Measurements from ENCODE around the gene ITPKB.
A peak's percentile ranks its signal among the peaks of the same experiment; 100 is the strongest.

Gene ITPKB

DNA sequence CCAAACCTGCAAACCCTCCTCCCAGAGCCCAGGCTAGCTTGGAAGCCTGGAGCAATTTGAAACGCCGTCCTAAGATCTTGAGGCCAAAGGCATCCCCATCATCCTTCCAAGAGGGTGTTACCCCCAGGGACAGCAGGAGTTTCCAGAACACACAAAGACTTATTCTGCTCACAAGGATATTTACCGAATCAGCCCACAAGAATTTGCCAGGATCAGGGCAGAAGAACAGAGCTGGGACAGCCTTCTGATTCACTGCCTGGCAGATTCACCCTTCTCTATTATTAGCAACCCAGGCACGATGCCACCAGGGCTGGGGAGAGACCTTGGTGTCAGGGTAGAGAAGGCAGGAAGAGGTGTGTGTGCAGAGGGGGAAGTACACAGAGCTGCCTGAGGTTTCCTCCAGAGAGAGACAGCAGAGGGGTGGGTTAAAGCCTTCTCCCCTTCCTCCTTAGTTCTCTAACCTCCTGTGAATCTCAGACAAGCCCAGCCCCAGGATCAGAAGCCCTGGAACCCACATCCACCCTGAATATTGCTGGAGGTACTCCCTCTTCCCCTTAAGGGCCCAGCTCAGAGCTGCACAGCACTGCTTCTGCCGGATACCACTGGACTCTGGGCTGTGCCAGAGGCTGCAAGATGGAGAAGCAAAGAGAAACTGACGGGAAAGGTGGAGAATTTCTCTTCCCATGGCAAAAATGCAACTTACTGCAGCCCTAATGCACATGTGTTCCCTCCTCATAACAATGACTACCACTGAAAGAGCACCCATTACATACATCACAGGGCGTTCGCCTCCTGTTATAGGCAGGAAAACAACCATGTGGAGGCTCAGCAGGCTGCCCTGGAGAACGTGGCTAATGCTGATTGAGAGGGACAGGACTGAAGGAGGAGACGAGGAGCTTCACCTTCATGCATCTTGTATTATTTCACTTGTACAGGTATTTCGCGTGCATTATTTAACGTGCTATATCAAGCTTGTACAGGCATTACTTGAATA lies 61.8 kb downstream of the ITPKB start:
- TF ChIP-seq, protein P1, sequence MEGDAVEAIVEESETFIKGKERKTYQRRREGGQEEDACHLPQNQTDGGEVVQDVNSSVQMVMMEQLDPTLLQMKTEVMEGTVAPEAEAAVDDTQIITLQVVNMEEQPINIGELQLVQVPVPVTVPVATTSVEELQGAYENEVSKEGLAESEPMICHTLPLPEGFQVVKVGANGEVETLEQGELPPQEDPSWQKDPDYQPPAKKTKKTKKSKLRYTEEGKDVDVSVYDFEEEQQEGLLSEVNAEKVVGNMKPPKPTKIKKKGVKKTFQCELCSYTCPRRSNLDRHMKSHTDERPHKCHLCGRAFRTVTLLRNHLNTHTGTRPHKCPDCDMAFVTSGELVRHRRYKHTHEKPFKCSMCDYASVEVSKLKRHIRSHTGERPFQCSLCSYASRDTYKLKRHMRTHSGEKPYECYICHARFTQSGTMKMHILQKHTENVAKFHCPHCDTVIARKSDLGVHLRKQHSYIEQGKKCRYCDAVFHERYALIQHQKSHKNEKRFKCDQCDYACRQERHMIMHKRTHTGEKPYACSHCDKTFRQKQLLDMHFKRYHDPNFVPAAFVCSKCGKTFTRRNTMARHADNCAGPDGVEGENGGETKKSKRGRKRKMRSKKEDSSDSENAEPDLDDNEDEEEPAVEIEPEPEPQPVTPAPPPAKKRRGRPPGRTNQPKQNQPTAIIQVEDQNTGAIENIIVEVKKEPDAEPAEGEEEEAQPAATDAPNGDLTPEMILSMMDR (IDR thresholded peaks at IDR 0.05; ENCODE audit: low read depth, low read length): no peak
- peak; percentile 73 to 86 for DNase-seq (ENCODE audit: low read depth in 2 of 2)
- no peak overlapping the region for H3K4me3 ChIP-seq (replicated peaks in 1 of 2; ENCODE audit: low read depth in 2 of 2, low read length in 2 of 2)

- no peak for DNase-seq (ENCODE audit: low read depth in 2 of 2)
- H3K4me3 ChIP-seq (replicated peaks in 1 of 2; ENCODE audit: low read depth in 2 of 2, low read length in 2 of 2): no peak overlapping the region
- TF ChIP-seq, protein P1 (IDR thresholded peaks at IDR 0.05; ENCODE audit: low read depth, low read length): no peak
These were observed 62.7 kb downstream of the ITPKB start for GRCh38 chr1:226676381-226676780.

GRCh38 chr1:226675715-226676357 lies 63.2 kb downstream of the ITPKB start:
- no peak overlapping the region for H3K4me3 ChIP-seq (replicated peaks in 1 of 2; ENCODE audit: low read depth in 2 of 2, low read length in 2 of 2)
- TF ChIP-seq, protein P1 (IDR thresholded peaks at IDR 0.05; ENCODE audit: low read depth, low read length): no peak
- DNase-seq (ENCODE audit: low read depth in 2 of 2): no peak

GRCh38 chr1:226674892-226675714 lies 64.0 kb downstream of the ITPKB start:
- TF ChIP-seq, protein P1 (IDR thresholded peaks at IDR 0.05; ENCODE audit: low read depth, low read length): no peak
- H3K4me3 ChIP-seq (replicated peaks in 1 of 2; ENCODE audit: low read depth in 2 of 2, low read length in 2 of 2): no peak overlapping the region
- DNase-seq (ENCODE audit: low read depth in 2 of 2): no peak

- H3K4me3 ChIP-seq (replicated peaks in 1 of 2; ENCODE audit: low read depth in 2 of 2, low read length in 2 of 2): no peak overlapping the region
- no peak for DNase-seq (ENCODE audit: low read depth in 2 of 2)
- TF ChIP-seq, protein P1 (IDR thresholded peaks at IDR 0.05; ENCODE audit: low read depth, low read length): no peak
These were observed 66.7 kb downstream of the ITPKB start for GRCh38 chr1:226672339-226672762.

DNA sequence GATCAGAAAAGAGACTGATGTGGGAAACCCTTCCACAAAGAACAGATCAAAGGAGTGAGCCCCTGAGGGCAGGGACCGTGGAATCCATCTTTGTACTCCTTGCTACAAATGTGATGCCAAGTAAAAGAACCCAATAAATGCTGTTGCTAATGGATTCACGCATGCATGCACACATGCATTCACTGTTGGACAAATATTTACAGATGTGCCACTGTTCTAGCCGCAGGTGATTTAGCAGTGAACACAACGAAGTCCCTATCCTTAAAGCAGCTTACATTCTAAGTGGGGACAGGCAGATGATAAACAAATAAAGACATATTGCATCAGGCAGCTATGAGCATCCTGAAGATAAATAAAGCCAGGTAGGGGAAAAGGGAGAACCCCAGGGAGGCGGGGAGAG lies 67.8 kb downstream of the ITPKB start:
- H3K4me3 ChIP-seq (replicated peaks in 1 of 2; ENCODE audit: low read depth in 2 of 2, low read length in 2 of 2): no peak overlapping the region
- DNase-seq (ENCODE audit: low read depth in 2 of 2): no peak

More for the DNA sequence above, 67.8 kb downstream of the ITPKB start:
- TF ChIP-seq, protein P1 (IDR thresholded peaks at IDR 0.05; ENCODE audit: low read depth, low read length): no peak
